CD4-positive, alpha-beta memory T cell (primary cell): ENCODE data around the gene TENM3. TPM values are rescaled to one million over a fixed set of nuclear protein-coding genes. Genes with fewer than 3 reads are reported as not detected.

ENCODE experiments used
- CTCF ChIA-PET: fragments of 350-600 bp; sonication (Branson Sonifier 250); formaldehyde crosslinking; loops from one replicate; lab custom pipeline; 2021; ENCODE audit warnings: inconsistent platforms; ENCODE audit not compliant: partially characterized antibody; lab: Charles Lee
- POLR2A ChIA-PET: fragments of 350-600 bp; sonication (Branson Sonifier 250); formaldehyde crosslinking; loops from one replicate; lab custom pipeline; 2021; ENCODE audit not compliant: partially characterized antibody; lab: Charles Lee
- DNase-seq, 5 donors: peaks; one replicate each; pipeline versions ENCODE4 v3.0.0 to v3.0.0-alpha.2; 2020 to 2022; ENCODE audit warnings: mixed read lengths in 1 of 5
- H3K27ac ChIP-seq: one replicate; pipeline ENCODE4 v1.7.0; 2013; ENCODE audit warnings: low read depth, low read length
- H3K27me3 ChIP-seq: 2 replicates; pipeline ENCODE4 v1.7.0; 2013; ENCODE audit warnings: mild to moderate bottlenecking, low read length, moderate library complexity; ENCODE audit not compliant: insufficient read depth
- H3K36me3 ChIP-seq: 2 replicates; pipeline ENCODE4 v1.7.0; 2013; ENCODE audit warnings: mild to moderate bottlenecking, low read length, moderate library complexity; ENCODE audit not compliant: insufficient read depth
- H3K4me1 ChIP-seq: 2 replicates; pipeline ENCODE4 v1.7.0; 2013; ENCODE audit warnings: mild to moderate bottlenecking, low read length, moderate library complexity; ENCODE audit not compliant: insufficient read depth
- H3K4me3 ChIP-seq, 2 donors: one replicate each; pipeline ENCODE4 v1.7.0; 2013; ENCODE audit warnings: low read length in 2 of 2, mild to moderate bottlenecking in 1 of 2
- H3K9me3 ChIP-seq, 2 donors: one replicate each; pipeline ENCODE4 v1.7.0; 2013; ENCODE audit warnings: low read length in 2 of 2, control low read depth in 1 of 2; ENCODE audit not compliant: control insufficient read depth in 1 of 2
- H3K27ac Mint-ChIP-seq, 7 donors: one replicate each; pipeline ENCODE4 v1.8.0; 2020 to 2021; ENCODE audit warnings: mixed read lengths in 7 of 7, mild to moderate bottlenecking in 6 of 7, inconsistent platforms in 3 of 7, moderate library complexity in 3 of 7
- H3K27me3 Mint-ChIP-seq, 2 donors: one replicate each; pipeline ENCODE4 v1.8.0; 2020 to 2021; ENCODE audit warnings: mixed read lengths in 2 of 2
- H3K36me3 Mint-ChIP-seq, 2 donors: one replicate each; pipeline ENCODE4 v1.8.0; 2020 to 2021; ENCODE audit warnings: mixed read lengths in 2 of 2, inconsistent platforms in 1 of 2, mild to moderate bottlenecking in 1 of 2
- H3K4me1 Mint-ChIP-seq, 4 donors: one replicate each; pipeline ENCODE4 v1.8.0; 2020 to 2021; ENCODE audit warnings: mixed read lengths in 4 of 4, mild to moderate bottlenecking in 1 of 4
- H3K4me3 Mint-ChIP-seq, 8 donors: one replicate each; pipeline ENCODE4 v1.8.0; 2020 to 2021; ENCODE audit warnings: mixed read lengths in 8 of 8, mild to moderate bottlenecking in 7 of 8, moderate library complexity in 6 of 8, inconsistent platforms in 3 of 8
- H3K9me3 Mint-ChIP-seq, 8 donors: one replicate each; pipeline ENCODE4 v1.8.0; 2020 to 2021; ENCODE audit warnings: mixed read lengths in 8 of 8, mild to moderate bottlenecking in 5 of 8, inconsistent platforms in 3 of 8, moderate library complexity in 1 of 8
- intact Hi-C: fragments of 100-400 bp; cut with micrococcal nuclease; formaldehyde crosslinking; loops from one replicate; pipeline ENCODE4 v1.15.1; 2023
- polyA plus RNA-seq, 2 donors: library from polyadenylated mRNA; unstranded; fragments of 300-500 nt; fragmentation: Illumina TruSeq; gene quantifications; one replicate each; pipeline ENCODE4 v1.2.3, GENCODE V29; 2021
- total RNA-seq, 2 experiments: library from RNA; stranded (reverse); gene quantifications; one replicate each; pipeline ENCODE4 v1.2.3, GENCODE V29; 2021

TENM3 gene
- total and polyA plus RNA-seq, 4 experiments from 2014 or later, result not detected

DNA sequence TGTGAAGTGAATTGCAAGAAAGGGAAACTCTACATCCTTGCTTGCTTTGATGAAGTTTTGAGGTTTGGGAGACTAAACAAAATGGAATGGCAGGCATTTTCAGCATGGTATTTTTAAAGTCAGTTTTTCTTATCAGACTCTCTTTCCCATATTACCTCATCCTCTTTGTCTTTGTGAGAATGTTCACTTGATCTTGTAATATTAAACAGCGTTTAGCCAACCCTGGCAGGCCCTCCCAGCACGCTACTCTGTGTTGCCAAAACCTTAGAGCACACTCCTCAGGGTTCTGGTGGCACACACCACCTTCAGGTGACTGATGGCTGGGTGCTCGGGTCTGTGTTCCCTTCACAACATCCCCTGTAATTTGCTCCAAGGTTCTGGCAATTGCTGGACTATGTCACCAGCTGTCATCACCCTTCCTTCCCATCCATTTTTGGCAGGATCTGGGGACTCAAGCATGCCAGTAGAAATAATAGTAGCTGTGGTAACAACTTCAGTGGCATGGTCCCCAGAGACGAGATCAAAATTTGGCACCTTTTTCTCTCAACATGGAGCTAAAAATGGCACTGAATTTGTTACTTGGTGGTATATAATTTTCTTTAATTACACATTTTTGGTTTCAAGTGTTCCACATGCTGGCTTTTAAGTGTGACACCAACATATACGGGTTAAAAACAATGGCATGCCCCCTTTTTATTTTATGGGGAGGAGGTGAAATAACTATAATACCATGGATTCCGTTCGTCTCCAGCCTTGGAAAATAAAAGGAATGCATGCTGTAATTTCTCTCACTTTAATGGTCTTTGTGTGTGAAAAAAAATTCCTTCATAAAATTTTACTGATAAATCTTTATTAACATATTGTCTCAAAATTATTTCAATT, 400.8 kb downstream of the TENM3 start:
- no peak overlapping the region for H3K4me3 Mint-ChIP-seq
- no peaks in the 10 kb centered on the region for H3K4me1 Mint-ChIP-seq
- Histone ChIP-seq H3K27me3 (no peaks in the 10 kb centered on the region), H3K4me3 (no peak overlapping the region), H3K27ac (no peak overlapping the region), H3K4me1 (no peaks in the 10 kb centered on the region), H3K9me3 (no peaks in the 10 kb centered on the region), H3K36me3 (no peaks in the 10 kb centered on the region)
- H3K9me3 Mint-ChIP-seq, result peaks cover 0 to 7% (median under 1%) of the 10 kb centered on the region in 8 donors
- intact Hi-C loops, result no loop called here
- DNase-seq, result no peak
- H3K27ac Mint-ChIP-seq, result no peak overlapping the region
- peaks cover 1 to 3% of the 10 kb centered on the region in 2 donors for H3K27me3 Mint-ChIP-seq
- no peaks in the 10 kb centered on the region for H3K36me3 Mint-ChIP-seq
- ChIA-PET CTCF (no interaction called here), POLR2A (no interaction called here)

DNA sequence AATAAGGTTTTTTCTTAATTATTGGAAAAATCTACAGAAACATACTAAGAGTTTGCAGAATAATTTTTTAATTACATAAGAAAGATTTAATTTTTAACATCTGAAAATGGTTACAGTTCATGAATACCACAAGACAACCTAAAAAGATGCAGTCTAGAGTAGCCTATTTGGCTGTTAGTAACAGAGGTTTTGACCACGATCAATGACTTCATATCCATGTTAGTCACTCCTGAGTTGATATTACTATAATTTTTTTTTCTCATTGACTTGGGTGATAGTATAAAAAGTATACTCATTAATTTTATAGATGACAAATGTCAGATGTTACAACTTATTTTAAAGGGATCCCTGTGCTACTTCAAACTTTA, 401.5 kb downstream of the TENM3 start:
- ChIA-PET POLR2A (no interaction called here), CTCF (no interaction called here)
- H3K27ac ChIP-seq, result no peak overlapping the region
- Mint-ChIP-seq H3K4me1 (no peaks in the 10 kb centered on the region), H3K27me3 (peaks cover 1 to 3% of the 10 kb centered on the region in 2 donors), H3K27ac (no peak overlapping the region), H3K4me3 (no peak overlapping the region), H3K36me3 (no peaks in the 10 kb centered on the region), H3K9me3 (peaks cover 0 to 7% (median under 1%) of the 10 kb centered on the region in 8 donors)
- no peaks in the 10 kb centered on the region for H3K9me3 ChIP-seq
- H3K27me3 ChIP-seq, result no peaks in the 10 kb centered on the region
- no peaks in the 10 kb centered on the region for H3K36me3 ChIP-seq
- H3K4me1 ChIP-seq, result no peaks in the 10 kb centered on the region
- DNase-seq, result no peak
- H3K4me3 ChIP-seq, result no peak overlapping the region
- intact Hi-C loops, result no loop called here

DNA sequence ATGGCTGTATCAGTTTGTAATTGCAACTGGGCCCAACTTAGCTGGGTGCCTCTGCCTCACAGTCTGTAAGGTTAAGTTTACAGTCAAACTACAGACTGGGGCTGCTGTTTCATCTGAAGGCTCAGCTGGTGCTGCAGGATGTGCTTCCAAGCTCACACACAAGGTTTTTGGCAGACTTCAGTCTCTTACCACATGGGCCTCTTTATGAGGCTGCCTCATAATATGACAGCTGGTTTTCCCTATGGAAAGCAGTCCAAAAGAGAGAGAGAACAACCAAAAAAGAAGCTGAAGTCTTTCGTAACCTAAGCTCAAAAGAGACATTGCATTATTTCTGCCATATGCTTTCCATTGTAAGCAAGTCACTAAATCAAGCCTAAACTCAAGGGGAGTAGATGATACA, 402.3 kb downstream of the TENM3 start:
- no peak overlapping the region for H3K27ac ChIP-seq
- no peaks in the 10 kb centered on the region for H3K36me3 ChIP-seq
- intact Hi-C loops, result no loop called here
- ChIA-PET CTCF (no interaction called here), POLR2A (no interaction called here)
- no peak overlapping the region for H3K4me3 ChIP-seq
- no peaks in the 10 kb centered on the region for H3K27me3 ChIP-seq
- no peaks in the 10 kb centered on the region for H3K4me1 Mint-ChIP-seq
- no peak overlapping the region for H3K4me3 Mint-ChIP-seq
- H3K9me3 Mint-ChIP-seq, result peaks cover 0 to 7% (median 2%) of the 10 kb centered on the region in 8 donors
- H3K27me3 Mint-ChIP-seq, result peaks cover 4 to 5% of the 10 kb centered on the region in 2 donors
- H3K36me3 Mint-ChIP-seq, result no peaks in the 10 kb centered on the region
- no peak overlapping the region for H3K27ac Mint-ChIP-seq
- DNase-seq, result no peak
- no peaks in the 10 kb centered on the region for H3K4me1 ChIP-seq
- no peaks in the 10 kb centered on the region for H3K9me3 ChIP-seq

GRCh38 chr4:182647646-182648300, 404.6 kb downstream of the TENM3 start:
- Mint-ChIP-seq H3K36me3 (no peaks in the 10 kb centered on the region), H3K27me3 (peaks cover 4 to 5% of the 10 kb centered on the region in 2 donors), H3K4me3 (no peak overlapping the region), H3K9me3 (peaks cover 0 to 7% (median 2%) of the 10 kb centered on the region in 8 donors), H3K27ac (no peak overlapping the region), H3K4me1 (no peaks in the 10 kb centered on the region)
- Histone ChIP-seq H3K4me3 (no peak overlapping the region), H3K27ac (no peak overlapping the region), H3K27me3 (no peaks in the 10 kb centered on the region), H3K4me1 (no peaks in the 10 kb centered on the region), H3K9me3 (no peaks in the 10 kb centered on the region), H3K36me3 (no peaks in the 10 kb centered on the region)
- ChIA-PET POLR2A (no interaction called here), CTCF (no interaction called here)
- no peak for DNase-seq
- intact Hi-C loops, result no loop called here

GRCh38 chr4:182648766-182649165, 405.6 kb downstream of the TENM3 start:
- CTCF ChIA-PET, result no interaction called here
- Histone ChIP-seq H3K36me3 (no peaks in the 10 kb centered on the region), H3K27ac (no peak overlapping the region), H3K9me3 (no peaks in the 10 kb centered on the region), H3K4me3 (no peak overlapping the region), H3K4me1 (no peaks in the 10 kb centered on the region), H3K27me3 (no peaks in the 10 kb centered on the region)
- no peak overlapping the region for H3K27ac Mint-ChIP-seq
- intact Hi-C loops, result no loop called here
- H3K36me3 Mint-ChIP-seq, result no peaks in the 10 kb centered on the region
- H3K27me3 Mint-ChIP-seq, result peaks cover 6% of the 10 kb centered on the region in 2 donors
- DNase-seq, result no peak
- no peak overlapping the region for H3K4me3 Mint-ChIP-seq
- POLR2A ChIA-PET, result no interaction called here
- peaks cover 0 to 7% (median 2%) of the 10 kb centered on the region in 8 donors for H3K9me3 Mint-ChIP-seq
- H3K4me1 Mint-ChIP-seq, result no peaks in the 10 kb centered on the region

- POLR2A ChIA-PET, result no interaction called here
- intact Hi-C loops, result no loop called here
- Histone ChIP-seq H3K9me3 (no peaks in the 10 kb centered on the region), H3K27ac (no peak overlapping the region), H3K27me3 (no peaks in the 10 kb centered on the region), H3K4me1 (no peaks in the 10 kb centered on the region), H3K36me3 (no peaks in the 10 kb centered on the region), H3K4me3 (no peak overlapping the region)
- DNase-seq, result no peak
- no peak overlapping the region for H3K27ac Mint-ChIP-seq
- no peaks in the 10 kb centered on the region for H3K4me1 Mint-ChIP-seq
- H3K36me3 Mint-ChIP-seq, result no peaks in the 10 kb centered on the region
- CTCF ChIA-PET, result no interaction called here
- H3K4me3 Mint-ChIP-seq, result no peak overlapping the region
- H3K27me3 Mint-ChIP-seq, result peaks cover 6% of the 10 kb centered on the region in 2 donors
- peaks cover 0 to 7% (median 2%) of the 10 kb centered on the region in 8 donors for H3K9me3 Mint-ChIP-seq
These were observed 406.7 kb downstream of the TENM3 start for GRCh38 chr4:182649698-182650477.

- Mint-ChIP-seq H3K4me3 (no peak overlapping the region), H3K27ac (no peak overlapping the region), H3K27me3 (peaks cover 6 to 8% of the 10 kb centered on the region in 2 donors), H3K36me3 (no peaks in the 10 kb centered on the region), H3K9me3 (peaks cover 0 to 2% (median 0%) of the 10 kb centered on the region in 8 donors), H3K4me1 (no peaks in the 10 kb centered on the region)
- no peaks in the 10 kb centered on the region for H3K36me3 ChIP-seq
- H3K4me3 ChIP-seq, result no peak overlapping the region
- POLR2A ChIA-PET, result no interaction called here
- no peak overlapping the region for H3K27ac ChIP-seq
- no peaks in the 10 kb centered on the region for H3K9me3 ChIP-seq
- intact Hi-C loops, result no loop called here
- CTCF ChIA-PET, result no interaction called here
- no peaks in the 10 kb centered on the region for H3K4me1 ChIP-seq
- no peak for DNase-seq
- H3K27me3 ChIP-seq, result no peaks in the 10 kb centered on the region
These were observed 410.4 kb downstream of the TENM3 start for GRCh38 chr4:182653596-182653995.
